Caco-2 (cell line): Measurements from ENCODE around the gene NMRK2. TPM values are rescaled to one million over a fixed set of nuclear protein-coding genes. Genes with fewer than 3 reads are reported as not detected.

Experiments
- BruUV-seq: library from RNA; stranded (reverse); fragments of 400-500 nt; replicated peaks from 2 replicates; lab custom pipeline; 2021; lab: Mats Ljungman, UMichigan
- CTCF ChIA-PET: fragments of 300-600 bp; sonication (Branson Sonifier 250); formaldehyde crosslinking; loops from one replicate; lab custom pipeline; 2022; ENCODE audit warnings: antibody characterized with exemption; lab: Charles Lee
- POLR2A ChIA-PET: fragments of 300-600 bp; sonication (Branson Sonifier 250); formaldehyde crosslinking; loops from one replicate; lab custom pipeline; 2022; ENCODE audit warnings: antibody characterized with exemption; lab: Charles Lee
- DNase-seq, 2 experiments: peaks; one replicate each; pipeline versions ENCODE4 v3.0.0 to v3.0.0-alpha.2; 2020 to 2022
- H3K27me3 ChIP-seq: replicated peaks from 2 replicates; pipeline ENCODE4 v1.6.0; 2011; ENCODE audit warnings: low read length; ENCODE audit not compliant: control insufficient read depth, insufficient read depth
- H3K36me3 ChIP-seq: 2 replicates; pipeline ENCODE4 v1.5.1; 2011; ENCODE audit warnings: low read length; ENCODE audit not compliant: control insufficient read depth, insufficient read depth
- H3K4me1 ChIP-seq: fragments of 250-450 bp; sonication (Bioruptor Pico); 2 replicates; pipeline ENCODE4 v1.5.1; 2020; ENCODE audit warnings: mild to moderate bottlenecking
- H3K4me3 ChIP-seq: 2 replicates; pipeline ENCODE4 v1.5.1; 2011; ENCODE audit warnings: low read depth, mild to moderate bottlenecking, control low read depth, low read length
- H3K9me3 ChIP-seq: fragments of 250-450 bp; sonication (Bioruptor Pico); 2 replicates; pipeline ENCODE4 v1.5.1; 2020; ENCODE audit warnings: mild to moderate bottlenecking, moderate library complexity
- H3K27ac Mint-ChIP-seq: one replicate; pipeline ENCODE4 v1.8.0; 2022; ENCODE audit warnings: mixed read lengths; ENCODE audit not compliant: unreplicated experiment
- H3K27me3 Mint-ChIP-seq: one replicate; pipeline ENCODE4 v1.8.0; 2022; ENCODE audit warnings: mixed read lengths; ENCODE audit not compliant: insufficient read depth, unreplicated experiment
- H3K36me3 Mint-ChIP-seq: one replicate; pipeline ENCODE4 v1.8.0; 2022; ENCODE audit warnings: mild to moderate bottlenecking, mixed read lengths; ENCODE audit not compliant: insufficient read depth, unreplicated experiment
- H3K4me1 Mint-ChIP-seq: one replicate; pipeline ENCODE4 v1.8.0; 2022; ENCODE audit warnings: low read depth, mixed read lengths; ENCODE audit not compliant: unreplicated experiment
- H3K4me3 Mint-ChIP-seq: one replicate; pipeline ENCODE4 v1.8.0; 2022; ENCODE audit warnings: mild to moderate bottlenecking, moderate library complexity, mixed read lengths; ENCODE audit not compliant: unreplicated experiment
- H3K9me3 Mint-ChIP-seq: one replicate; pipeline ENCODE4 v1.8.0; 2022; ENCODE audit warnings: mixed read lengths; ENCODE audit not compliant: unreplicated experiment
- CTCF ChIP-seq, 2 experiments: fragments of 200-600 bp in 1 of 2; IDR thresholded peaks; 1 replicate in 1 of 2; 2 replicates in 1 of 2; pipeline versions ENCODE4 v1.5.1 to v1.8.0; 2011 to 2022; ENCODE audit warnings: antibody characterized with exemption in 1 of 2, control low read depth in 1 of 2, inconsistent platforms in 1 of 2, low read depth in 1 of 2, low read length in 1 of 2, mild to moderate bottlenecking in 1 of 2, moderate library complexity in 1 of 2; ENCODE audit not compliant: insufficient read depth in 1 of 2, severe bottlenecking in 1 of 2, unreplicated experiment in 1 of 2
- intact Hi-C: fragments of 100-400 bp; cut with micrococcal nuclease; formaldehyde crosslinking; loops from one replicate; pipeline ENCODE4 v1.10.0; 2022; ENCODE audit not compliant: unreplicated experiment
- total RNA-seq: library from RNA; stranded (reverse); gene quantifications from 2 replicates; pipeline ENCODE4 v1.2.3, GENCODE V29; 2022

The NMRK2 gene
- total RNA-seq, 1 experiment from 2014 or later: not detected

- POLR2A ChIA-PET: no interaction called here
- no TSS peak for BruUV-seq
- CTCF ChIA-PET: interaction anchor here (0.5 kb wide), 1 partner anchor 24 kb away, joined by 5 read pairs; no protein-coding TSS in a partner anchor
Measured at GRCh38 chr19:3963458-3964255, 30.8 kb downstream of the NMRK2 start.

GRCh38 chr19:3964256-3965194, 31.7 kb downstream of the NMRK2 start:
- H3K4me3 ChIP-seq: no peak overlapping the region
- H3K27me3 ChIP-seq: no peaks in the 10 kb centered on the region
- H3K36me3 ChIP-seq: peaks cover 1% of the 10 kb centered on the region; the same call in 1 of the 2 replicates
- H3K4me1 Mint-ChIP-seq: peaks cover 14% of the 10 kb centered on the region
- no peak overlapping the region for H3K27ac Mint-ChIP-seq
- H3K4me1 ChIP-seq: peaks cover 23% of the 10 kb centered on the region
- CTCF ChIA-PET: interaction anchor here (0.5 kb wide), 1 partner anchor 23 kb away, joined by 5 read pairs; no protein-coding TSS in a partner anchor
- no peak for TF ChIP-seq CTCF (IDR thresholded peaks at IDR 0.05; ENCODE audit: insufficient read depth in 1 of 2, low read depth in 1 of 2, low read length in 1 of 2, severe bottlenecking in 1 of 2, unreplicated experiment in 1 of 2)
- DNase-seq: no peak
- H3K9me3 Mint-ChIP-seq: no peaks in the 10 kb centered on the region
- H3K27me3 Mint-ChIP-seq: no peaks in the 10 kb centered on the region
- intact Hi-C loops: no loop called here
- H3K4me3 Mint-ChIP-seq: no peak overlapping the region
- POLR2A ChIA-PET: no interaction called here
- H3K9me3 ChIP-seq: no peaks in the 10 kb centered on the region
- BruUV-seq: no TSS peak
- H3K36me3 Mint-ChIP-seq: peaks cover 97% of the 10 kb centered on the region

More at GRCh38 chr19:3963458-3964255, 30.8 kb downstream of the NMRK2 start:
- H3K4me3 ChIP-seq: no peak overlapping the region
- intact Hi-C loops: no loop called here
- no peak overlapping the region for H3K27ac Mint-ChIP-seq
- H3K9me3 ChIP-seq: no peaks in the 10 kb centered on the region
- no peak overlapping the region for H3K4me3 Mint-ChIP-seq
- H3K27me3 ChIP-seq: no peaks in the 10 kb centered on the region
- H3K27me3 Mint-ChIP-seq: no peaks in the 10 kb centered on the region
- H3K4me1 Mint-ChIP-seq: peaks cover 5% of the 10 kb centered on the region
- peaks cover 1% of the 10 kb centered on the region for H3K36me3 ChIP-seq
- no peak for TF ChIP-seq CTCF (IDR thresholded peaks at IDR 0.05; ENCODE audit: insufficient read depth in 1 of 2, low read depth in 1 of 2, low read length in 1 of 2, severe bottlenecking in 1 of 2, unreplicated experiment in 1 of 2)
- no peaks in the 10 kb centered on the region for H3K9me3 Mint-ChIP-seq
- peaks cover 91% of the 10 kb centered on the region for H3K36me3 Mint-ChIP-seq
- no peak for DNase-seq
- peaks cover 14% of the 10 kb centered on the region for H3K4me1 ChIP-seq
